ENCODE measurements around the gene CYP2A7.
A peak's percentile ranks its signal among the peaks of the same experiment; 100 is the strongest.
"Not testable (repeated sequence)": the region's sequence is repeated elsewhere in the genome, so short reads cannot be mapped to it uniquely, and the experiment has no call there.

Gene CYP2A7

GRCh38 chr19:40882062-40882461 lies at the start of gene CYP2A7:
CYP2A7 (minus strand) TSS chr19:40882231; CDS start chr19:40882210, 21 bp downstream.
- not testable (repeated sequence) for DNase-seq (ENCODE audit: low read depth in 3 of 3, low spot score in 1 of 3)

DNA sequence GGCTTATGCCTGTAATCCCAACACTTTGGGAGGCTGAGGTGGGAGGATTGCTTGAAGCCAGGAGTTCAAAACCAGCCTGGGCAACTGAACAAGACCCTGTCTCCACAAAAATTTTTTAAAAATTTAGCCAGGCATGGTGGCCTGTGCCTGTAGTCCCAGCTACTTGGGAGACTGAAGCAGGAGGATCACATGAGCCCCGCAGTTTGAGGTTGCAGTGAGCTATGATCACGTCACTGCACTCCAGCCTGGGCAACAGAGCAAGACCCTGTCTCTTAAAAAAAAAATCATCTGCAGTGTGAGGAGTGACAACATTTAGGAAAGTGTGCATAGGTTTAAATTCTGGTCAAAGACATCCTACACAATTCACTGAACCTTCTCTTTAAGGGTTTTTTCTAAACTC lies 48.8 kb upstream of the CYP2A7 start:
- DNase-seq (ENCODE audit: low read depth in 3 of 3, low spot score in 1 of 3), result not testable (repeated sequence)

DNA sequence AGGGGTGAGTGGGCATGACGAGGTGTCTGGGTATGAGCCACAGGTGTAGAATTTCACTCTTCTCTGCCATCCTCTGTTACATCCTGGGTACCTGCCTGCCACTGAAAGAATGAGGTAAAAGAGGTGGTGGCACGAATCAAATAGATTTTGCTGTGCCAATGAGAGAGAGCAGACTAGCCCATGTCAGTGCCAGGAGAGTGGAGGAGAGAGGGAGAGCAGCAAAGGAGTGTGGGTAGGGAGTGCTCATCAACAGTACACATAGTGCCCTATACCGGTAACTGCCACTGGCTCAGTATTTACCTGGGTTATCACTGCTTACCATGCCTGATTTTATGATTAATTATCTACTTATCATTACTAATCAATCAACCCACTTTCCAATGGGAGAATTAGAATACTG lies 47.9 kb upstream of the CYP2A7 start:
- DNase-seq (ENCODE audit: low read depth in 3 of 3, low spot score in 1 of 3), result not testable (repeated sequence)

DNA sequence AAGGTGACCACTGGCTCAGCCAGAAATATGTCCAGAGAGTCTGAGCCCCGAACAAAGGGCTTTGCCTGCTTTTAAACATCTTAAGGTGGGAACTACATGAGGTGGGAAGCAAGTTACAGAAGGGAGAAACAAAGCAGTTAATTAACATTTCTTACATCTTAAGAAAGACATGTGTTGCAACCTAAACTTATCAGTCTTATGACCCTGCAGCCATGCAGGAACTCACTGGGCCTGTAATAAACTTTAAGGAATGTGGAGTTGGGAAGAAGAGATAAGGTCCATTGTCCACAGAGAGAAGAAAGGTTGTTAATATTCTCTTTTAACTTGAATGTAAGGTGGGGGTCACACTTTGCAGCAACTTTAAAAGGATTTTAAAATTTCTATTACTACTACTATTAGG lies 46.8 kb upstream of the CYP2A7 start:
- no peak for DNase-seq (ENCODE audit: low read depth in 3 of 3, low spot score in 1 of 3)

- no peak for DNase-seq (ENCODE audit: low read depth in 3 of 3, low spot score in 1 of 3)
Measured at GRCh38 chr19:40927567-40927966, 45.5 kb upstream of the CYP2A7 start.

DNA sequence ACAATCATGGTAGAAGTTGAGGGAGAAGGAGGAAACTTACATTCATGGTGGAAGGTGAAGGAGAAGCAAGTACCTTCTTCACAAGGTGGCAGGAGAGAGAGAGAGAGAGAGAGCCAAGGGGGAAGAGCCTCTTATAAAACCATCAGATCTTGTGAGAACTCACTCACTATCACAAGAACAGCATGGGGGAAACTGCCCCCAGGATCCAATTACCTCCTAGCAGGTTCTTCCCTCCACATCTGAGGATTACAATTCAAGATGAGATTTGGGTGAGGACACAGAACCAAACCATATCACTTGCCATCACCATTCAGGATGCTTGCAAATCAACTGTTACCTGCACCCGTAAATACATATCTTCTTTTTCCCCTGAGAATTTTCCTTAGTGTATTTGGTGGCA lies 44.2 kb upstream of the CYP2A7 start:
- not testable (repeated sequence) for DNase-seq (ENCODE audit: low read depth in 3 of 3, low spot score in 1 of 3)

- DNase-seq (ENCODE audit: low read depth in 3 of 3, low spot score in 1 of 3), result no peak
Measured at GRCh38 chr19:40923934-40924391, 41.9 kb upstream of the CYP2A7 start.

DNA sequence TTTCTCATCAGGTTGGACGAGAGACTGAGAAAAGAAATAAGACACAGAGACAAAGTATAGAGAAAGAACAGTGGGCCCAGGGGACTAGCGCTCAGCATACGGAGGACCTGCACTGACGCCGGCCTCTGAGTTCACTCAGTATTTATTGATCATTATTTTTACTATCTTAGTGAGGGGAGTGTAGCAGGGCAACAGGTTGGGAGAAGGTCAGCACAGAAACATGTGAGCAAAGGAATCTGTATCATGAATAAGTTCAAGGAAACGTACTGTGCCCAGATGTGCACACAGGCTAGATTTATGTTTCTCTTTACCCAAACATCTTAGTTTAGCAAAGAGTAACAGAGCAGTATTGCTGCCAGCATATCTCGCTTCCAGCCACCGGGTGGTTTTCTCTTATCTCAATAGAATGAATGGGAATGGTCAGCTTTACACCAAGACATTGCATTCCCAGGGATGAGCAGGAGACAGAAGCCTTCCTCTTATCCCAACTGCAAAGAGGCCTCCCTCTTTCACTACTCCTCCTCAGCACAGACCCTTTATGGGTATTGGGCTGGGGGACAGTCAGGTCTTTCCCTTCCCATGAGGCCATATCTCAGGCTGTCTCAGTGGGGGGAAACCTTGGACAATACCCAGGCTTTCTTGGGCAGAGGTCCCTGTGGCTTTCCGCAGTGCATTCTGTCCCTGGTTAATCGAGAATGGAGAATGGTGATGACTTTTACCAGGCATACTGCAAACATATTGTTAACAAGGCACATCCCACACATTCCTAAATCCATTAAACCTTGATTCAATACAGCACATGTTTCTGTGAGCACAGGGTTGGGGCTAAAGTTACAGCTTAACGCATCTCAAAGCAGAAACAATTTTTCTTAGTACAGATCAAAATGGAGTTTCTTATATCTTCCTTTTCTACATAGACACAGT lies 40.5 kb upstream of the CYP2A7 start:
- not testable (repeated sequence) for DNase-seq (ENCODE audit: low read depth in 3 of 3, low spot score in 1 of 3)

- no peak for DNase-seq (ENCODE audit: low read depth in 3 of 3, low spot score in 1 of 3)
Measured at GRCh38 chr19:40921005-40921897, 39.2 kb upstream of the CYP2A7 start.

- no peak for DNase-seq (ENCODE audit: low read depth in 3 of 3, low spot score in 1 of 3)
Measured at GRCh38 chr19:40920300-40921004, 38.4 kb upstream of the CYP2A7 start.

DNA sequence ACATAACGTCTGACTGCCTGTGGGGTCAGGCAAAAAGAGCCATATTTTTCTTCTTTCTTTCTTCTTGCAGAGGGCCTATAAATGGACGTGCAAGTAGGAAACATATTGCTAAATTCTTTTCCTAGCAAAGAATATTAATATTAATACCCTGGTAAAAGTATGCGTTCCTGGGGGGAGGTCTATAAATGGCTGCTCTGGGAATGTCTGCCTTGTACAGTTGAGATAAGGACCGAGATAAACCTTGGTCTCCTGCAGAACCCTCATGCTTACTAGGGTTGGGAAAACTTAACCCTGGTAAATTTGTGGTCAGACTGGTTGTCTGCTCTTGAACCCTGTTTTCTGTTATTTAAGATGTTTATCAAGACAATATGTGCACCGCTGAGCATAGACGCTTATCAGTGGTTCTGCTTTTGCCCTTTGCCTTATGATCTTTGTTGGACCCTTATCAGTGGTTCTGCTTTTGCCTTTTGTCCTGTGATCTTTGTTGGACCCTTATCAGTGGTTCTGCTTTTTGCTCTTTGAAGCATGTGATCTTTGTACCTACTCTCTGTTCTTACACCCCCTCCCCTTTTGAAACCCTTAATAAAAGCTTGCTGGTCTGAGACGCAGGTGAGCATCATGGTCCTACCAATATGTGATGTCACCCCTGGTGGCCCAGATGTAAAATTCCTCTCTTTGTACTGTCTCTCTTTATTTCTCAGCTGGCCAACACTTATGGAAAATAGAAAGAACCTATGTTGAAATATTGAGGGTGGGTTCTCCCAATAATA lies 37.7 kb upstream of the CYP2A7 start:
- DNase-seq (ENCODE audit: low read depth in 3 of 3, low spot score in 1 of 3), result not testable (repeated sequence)

DNA sequence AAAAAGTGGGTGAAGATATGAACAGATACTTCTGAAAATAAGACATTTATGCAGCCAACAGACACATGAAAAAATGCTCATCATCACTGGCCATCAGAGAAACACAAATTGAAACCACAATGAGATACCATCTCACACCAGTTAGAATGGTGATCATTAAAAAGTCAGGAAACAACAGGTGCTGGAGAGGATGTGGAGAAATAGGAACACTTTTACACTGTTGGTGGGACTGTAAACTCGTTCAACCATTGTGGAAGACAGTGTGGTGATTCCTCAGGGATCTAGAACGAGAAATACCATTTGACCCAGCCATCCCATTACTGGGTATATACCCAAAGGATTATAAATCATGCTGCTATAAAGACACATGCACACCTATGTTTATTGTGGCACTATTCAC lies 36.3 kb upstream of the CYP2A7 start:
- not testable (repeated sequence) for DNase-seq (ENCODE audit: low read depth in 3 of 3, low spot score in 1 of 3)

DNA sequence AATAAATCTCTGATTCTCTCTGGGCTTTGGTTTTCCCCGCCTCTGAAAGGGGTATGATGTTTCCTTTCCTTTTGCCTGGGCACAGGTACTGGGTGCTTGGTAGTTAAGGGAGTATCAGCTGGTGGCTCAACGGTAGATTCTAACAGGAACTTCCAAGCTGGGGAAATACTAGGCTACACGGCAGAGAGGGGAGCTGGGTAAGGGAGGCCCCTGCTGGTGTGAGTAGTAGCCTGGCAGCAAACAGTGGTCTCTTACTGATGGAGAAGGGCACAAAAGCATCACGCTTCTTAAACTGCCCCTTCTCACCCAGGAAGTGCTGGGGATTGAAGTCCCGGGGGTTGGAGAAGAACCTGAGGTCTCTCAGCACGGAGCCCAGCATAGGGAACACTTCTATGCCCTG lies 26.9 kb upstream of the CYP2A7 start:
- no peak for DNase-seq (ENCODE audit: low read depth in 3 of 3, low spot score in 1 of 3)

DNA sequence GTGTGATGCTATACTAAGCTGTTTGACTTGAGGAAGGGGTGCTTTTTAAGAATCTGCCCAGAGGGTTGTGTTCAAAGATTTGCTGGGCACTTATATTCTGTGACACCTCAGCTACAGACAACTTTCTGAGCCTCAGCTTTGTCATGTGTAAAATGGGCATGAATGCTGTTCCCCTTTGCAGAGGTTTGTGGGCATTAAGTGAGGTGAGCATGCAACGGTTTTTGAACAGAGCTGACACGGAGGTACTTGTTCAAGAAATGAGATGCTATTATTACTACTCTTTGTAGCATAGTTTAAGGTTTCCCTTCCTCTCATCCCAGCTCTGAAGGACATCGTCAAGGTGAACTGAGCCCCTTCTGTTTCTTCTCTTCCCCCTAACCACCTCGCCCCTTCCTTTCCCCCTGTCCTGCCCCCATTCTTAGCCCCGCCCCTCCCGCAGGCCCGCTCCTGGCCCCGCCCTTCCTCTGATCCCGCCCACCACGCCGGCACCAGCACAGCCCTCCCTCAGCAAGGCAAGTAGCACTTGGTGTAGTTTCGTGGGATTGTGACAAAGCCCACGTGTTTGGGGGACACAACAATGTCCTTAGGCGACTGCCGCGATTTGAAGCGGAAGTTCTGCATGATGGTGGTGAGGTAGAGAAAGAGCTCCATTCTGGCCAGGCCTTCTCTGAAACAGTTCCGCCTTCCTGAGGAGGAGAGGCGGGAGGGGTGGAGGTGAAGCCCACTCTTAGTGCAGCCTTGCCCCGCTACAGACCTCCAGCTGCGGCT lies 26.1 kb upstream of the CYP2A7 start:
- DNase-seq (ENCODE audit: low read depth in 3 of 3, low spot score in 1 of 3), result peak in 1 of 3 donors; percentile 60

- no peak for DNase-seq (ENCODE audit: low read depth in 3 of 3, low spot score in 1 of 3)
Measured at GRCh38 chr19:40906512-40906911, 24.5 kb upstream of the CYP2A7 start.

DNA sequence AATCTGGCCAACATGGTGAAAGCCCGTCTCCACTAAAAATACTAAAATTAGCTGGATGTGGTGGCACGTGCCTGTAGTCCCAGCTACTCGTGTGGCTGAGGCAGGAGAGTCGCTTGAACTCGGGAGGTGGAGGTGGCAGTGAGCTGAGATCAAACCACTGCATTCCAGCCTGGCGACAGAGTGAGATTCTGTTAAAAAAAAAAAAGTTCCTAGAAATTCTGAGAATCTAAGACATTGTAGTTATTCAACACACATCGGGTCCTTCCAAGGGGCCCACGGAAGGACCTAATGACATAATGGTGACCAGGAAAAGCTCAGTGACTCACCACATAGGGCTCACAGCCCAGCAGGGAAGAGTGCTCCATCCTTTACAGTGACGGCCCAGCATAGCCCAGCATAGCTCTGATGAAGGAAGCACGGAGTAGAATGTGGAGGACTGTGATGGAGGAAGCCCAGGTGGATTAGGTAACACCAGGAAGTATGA lies 22.7 kb upstream of the CYP2A7 start:
- DNase-seq (ENCODE audit: low read depth in 3 of 3, low spot score in 1 of 3), result not testable (repeated sequence)

GRCh38 chr19:40901975-40902750 lies 20.1 kb upstream of the CYP2A7 start:
- not testable (repeated sequence) for DNase-seq (ENCODE audit: low read depth in 3 of 3, low spot score in 1 of 3)

DNA sequence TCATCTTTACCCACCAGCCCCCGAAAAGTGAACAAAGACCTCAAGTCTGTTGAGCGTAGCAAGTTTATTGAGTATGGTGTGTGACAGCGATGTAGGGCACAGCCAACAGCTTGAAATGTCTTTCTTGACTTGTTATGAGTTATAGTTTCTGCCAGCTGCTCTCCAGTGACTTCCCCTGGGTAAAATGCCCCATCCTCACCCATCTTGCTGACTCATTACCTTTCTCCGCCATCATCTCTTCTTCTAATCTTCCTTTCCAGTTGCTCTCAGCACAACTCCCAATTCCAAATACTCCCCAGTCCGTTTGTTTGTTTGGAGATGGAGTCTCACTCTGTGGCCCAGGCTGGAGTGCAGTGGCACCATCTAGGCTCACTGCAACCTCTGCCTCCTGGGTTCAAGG lies 18.5 kb upstream of the CYP2A7 start:
- not testable (repeated sequence) for DNase-seq (ENCODE audit: low read depth in 3 of 3, low spot score in 1 of 3)

GRCh38 chr19:40899964-40900363 lies 17.9 kb upstream of the CYP2A7 start:
- DNase-seq (ENCODE audit: low read depth in 3 of 3, low spot score in 1 of 3), result not testable (repeated sequence)
